ENCODE data around the gene APOL1.

DNA sequence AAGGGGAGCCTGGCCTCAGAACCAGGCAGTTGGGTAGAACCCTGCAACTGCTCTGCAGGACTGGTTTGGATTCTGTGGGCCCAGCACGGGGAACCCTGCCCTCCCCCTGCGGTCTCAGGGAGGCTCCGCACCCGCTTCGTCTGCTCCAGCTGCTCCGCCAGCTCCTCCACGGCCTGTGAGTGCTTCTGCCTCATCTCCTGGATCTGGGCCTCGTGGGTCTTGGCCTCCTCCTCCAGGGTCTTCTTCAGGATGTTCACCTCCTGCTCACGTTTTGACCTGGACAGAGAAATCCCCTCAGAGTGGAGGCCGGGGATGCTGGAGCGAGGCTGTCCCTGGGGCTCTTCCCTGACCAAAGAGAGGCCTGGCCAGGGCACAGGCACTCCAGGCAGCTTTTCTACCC lies 41.9 kb downstream of the APOL1 start:
- TF ChIP-seq YY1 (IDR thresholded peaks at IDR 0.05; ENCODE audit: extremely low read depth, insufficient replicate concordance, low read depth, low read length) = no peak
- TF ChIP-seq POLR2A (IDR thresholded peaks at IDR 0.05; ENCODE audit: borderline replicate concordance, extremely low read depth, insufficient read depth, insufficient read length) = no peak
- no peak for TF ChIP-seq EZH2 (IDR thresholded peaks at IDR 0.05)
- TF ChIP-seq, protein P1, sequence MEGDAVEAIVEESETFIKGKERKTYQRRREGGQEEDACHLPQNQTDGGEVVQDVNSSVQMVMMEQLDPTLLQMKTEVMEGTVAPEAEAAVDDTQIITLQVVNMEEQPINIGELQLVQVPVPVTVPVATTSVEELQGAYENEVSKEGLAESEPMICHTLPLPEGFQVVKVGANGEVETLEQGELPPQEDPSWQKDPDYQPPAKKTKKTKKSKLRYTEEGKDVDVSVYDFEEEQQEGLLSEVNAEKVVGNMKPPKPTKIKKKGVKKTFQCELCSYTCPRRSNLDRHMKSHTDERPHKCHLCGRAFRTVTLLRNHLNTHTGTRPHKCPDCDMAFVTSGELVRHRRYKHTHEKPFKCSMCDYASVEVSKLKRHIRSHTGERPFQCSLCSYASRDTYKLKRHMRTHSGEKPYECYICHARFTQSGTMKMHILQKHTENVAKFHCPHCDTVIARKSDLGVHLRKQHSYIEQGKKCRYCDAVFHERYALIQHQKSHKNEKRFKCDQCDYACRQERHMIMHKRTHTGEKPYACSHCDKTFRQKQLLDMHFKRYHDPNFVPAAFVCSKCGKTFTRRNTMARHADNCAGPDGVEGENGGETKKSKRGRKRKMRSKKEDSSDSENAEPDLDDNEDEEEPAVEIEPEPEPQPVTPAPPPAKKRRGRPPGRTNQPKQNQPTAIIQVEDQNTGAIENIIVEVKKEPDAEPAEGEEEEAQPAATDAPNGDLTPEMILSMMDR (IDR thresholded peaks at IDR 0.05 in 2 of 3, conservative IDR thresholded peaks at IDR 0.05 in 1 of 3; ENCODE audit: borderline replicate concordance in 1 of 3, insufficient read depth in 1 of 3, low read depth in 2 of 3, low read length in 2 of 3) = no peak
- TF ChIP-seq RAD21 (IDR thresholded peaks at IDR 0.05; ENCODE audit: low read depth) = no peak
- TF ChIP-seq SIN3A (IDR thresholded peaks at IDR 0.05; ENCODE audit: low read depth) = no peak
- TF ChIP-seq POLR2AphosphoS5 (IDR thresholded peaks at IDR 0.05; ENCODE audit: low read depth, low read length) = no peak

Data from HCT116 (cell line).